Type B pancreatic cell (in vitro differentiated cells): ENCODE data around the gene HACE1. TPM values are rescaled to one million over a fixed set of nuclear protein-coding genes. Genes with fewer than 3 reads are reported as not detected.

Source experiments
- DNase-seq: peaks from one replicate; pipeline ENCODE4 v3.0.0; 2021; ENCODE audit warnings: mixed read lengths; ENCODE audit not compliant: unreplicated experiment; ENCODE audit errors: extremely low spot score
- H3K27ac Mint-ChIP-seq: 2 replicates; pipeline ENCODE4 v1.8.0; 2021; ENCODE audit warnings: mild to moderate bottlenecking, mixed read lengths
- H3K27me3 Mint-ChIP-seq: 2 replicates; pipeline ENCODE4 v1.8.0; 2021; ENCODE audit warnings: mixed read lengths
- H3K36me3 Mint-ChIP-seq: 2 replicates; pipeline ENCODE4 v1.8.0; 2021; ENCODE audit warnings: mixed read lengths
- H3K4me1 Mint-ChIP-seq: one replicate; pipeline ENCODE4 v1.8.0; 2021; ENCODE audit warnings: mixed read lengths; ENCODE audit not compliant: unreplicated experiment
- H3K4me3 Mint-ChIP-seq: 2 replicates; pipeline ENCODE4 v1.8.0; 2021; ENCODE audit warnings: mild to moderate bottlenecking, mixed read lengths
- H3K9me3 Mint-ChIP-seq: 2 replicates; pipeline ENCODE4 v1.8.0; 2021; ENCODE audit warnings: mixed read lengths
- CTCF ChIP-seq: fragments of 200-600 bp; sonication (generic); conservative IDR thresholded peaks from 2 replicates; pipeline ENCODE4 v1.5.0; 2021; ENCODE audit warnings: antibody characterized with exemption, mild to moderate bottlenecking
- total RNA-seq: library from RNA; stranded (reverse); gene quantifications from 2 replicates; pipeline ENCODE4 v1.2.1, GENCODE V29; 2021; ENCODE audit warnings: low replicate concordance

Gene HACE1
- total RNA-seq, 1 donor from 2014 or later = 18.5 TPM

DNA sequence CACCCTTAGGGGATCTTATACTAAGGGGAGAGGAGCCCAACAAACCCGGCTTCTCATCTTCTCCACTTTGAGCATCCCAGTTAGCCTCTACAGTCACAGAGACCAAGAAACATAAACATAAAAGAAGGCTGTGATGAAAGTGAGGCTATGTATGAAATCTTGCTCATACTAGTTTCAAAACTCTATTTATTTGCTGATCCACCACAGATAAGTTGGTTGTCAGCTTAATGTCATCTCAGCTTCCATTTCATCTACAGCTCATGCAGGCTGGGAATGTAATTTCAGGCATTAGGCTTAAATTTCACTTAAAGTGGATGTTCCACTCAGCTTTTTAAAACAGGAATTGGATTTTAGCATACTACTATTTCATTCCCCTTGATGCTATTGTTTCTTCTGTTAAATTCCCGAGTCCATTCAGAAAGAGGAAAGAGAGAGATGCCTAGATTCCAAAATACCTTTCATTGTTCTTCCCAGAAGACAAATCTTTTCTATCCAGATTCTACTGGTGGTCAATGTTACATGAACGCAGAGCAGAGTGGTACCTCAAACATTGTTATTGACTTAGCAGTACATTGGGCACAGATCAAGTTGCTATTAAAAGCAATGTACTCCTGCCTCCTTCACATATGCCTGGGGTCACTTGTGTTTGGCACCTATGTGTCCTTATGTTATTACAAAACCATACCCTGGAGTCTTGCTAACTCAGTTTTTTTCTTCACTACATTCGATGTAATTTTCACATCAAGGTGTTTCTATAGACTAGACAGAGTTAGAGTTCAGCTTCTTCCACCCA lies 149.0 kb downstream of the HACE1 start:
- peaks cover 4% of the 10 kb centered on the region for H3K36me3 Mint-ChIP-seq
- no peak for DNase-seq
- H3K4me1 Mint-ChIP-seq = peaks cover 6% of the 10 kb centered on the region
- peaks cover 7% of the 10 kb centered on the region for H3K9me3 Mint-ChIP-seq
- no peak for TF ChIP-seq CTCF
- H3K27me3 Mint-ChIP-seq = no peaks in the 10 kb centered on the region
- H3K27ac Mint-ChIP-seq = no peak overlapping the region
- no peak overlapping the region for H3K4me3 Mint-ChIP-seq

- Mint-ChIP-seq H3K9me3 (peaks cover 7% of the 10 kb centered on the region), H3K27me3 (no peaks in the 10 kb centered on the region), H3K36me3 (peaks cover 4% of the 10 kb centered on the region), H3K4me1 (peaks cover 25% of the 10 kb centered on the region), H3K4me3 (no peak overlapping the region), H3K27ac (no peak overlapping the region)
- DNase-seq = no peak
- TF ChIP-seq CTCF = no peak
Measured at GRCh38 chr6:104705916-104706442, 153.7 kb downstream of the HACE1 start.

GRCh38 chr6:104705095-104705707 lies 154.5 kb downstream of the HACE1 start:
- Mint-ChIP-seq H3K27ac (no peak overlapping the region), H3K4me1 (peaks cover 21% of the 10 kb centered on the region), H3K36me3 (peaks cover 4% of the 10 kb centered on the region), H3K27me3 (no peaks in the 10 kb centered on the region), H3K9me3 (peaks cover 7% of the 10 kb centered on the region), H3K4me3 (no peak overlapping the region)
- no peak for DNase-seq
- no peak for TF ChIP-seq CTCF

GRCh38 chr6:104704191-104704590 lies 155.5 kb downstream of the HACE1 start:
- H3K27ac Mint-ChIP-seq = no peak overlapping the region
- no peak for TF ChIP-seq CTCF
- H3K36me3 Mint-ChIP-seq = peaks cover under 1% of the 10 kb centered on the region
- peaks cover 21% of the 10 kb centered on the region for H3K4me1 Mint-ChIP-seq
- no peak overlapping the region for H3K4me3 Mint-ChIP-seq
- peaks cover 3% of the 10 kb centered on the region for H3K9me3 Mint-ChIP-seq
- H3K27me3 Mint-ChIP-seq = no peaks in the 10 kb centered on the region
- DNase-seq = no peak

GRCh38 chr6:104702126-104702841 lies 157.4 kb downstream of the HACE1 start:
- no peaks in the 10 kb centered on the region for H3K36me3 Mint-ChIP-seq
- DNase-seq = no peak
- H3K27ac Mint-ChIP-seq = no peak overlapping the region
- no peak overlapping the region for H3K4me3 Mint-ChIP-seq
- no peak for TF ChIP-seq CTCF
- no peaks in the 10 kb centered on the region for H3K27me3 Mint-ChIP-seq
- no peaks in the 10 kb centered on the region for H3K9me3 Mint-ChIP-seq
- peaks cover 24% of the 10 kb centered on the region for H3K4me1 Mint-ChIP-seq
